ENCODE results near the gene SAMD4A.

The SAMD4A gene

DNA sequence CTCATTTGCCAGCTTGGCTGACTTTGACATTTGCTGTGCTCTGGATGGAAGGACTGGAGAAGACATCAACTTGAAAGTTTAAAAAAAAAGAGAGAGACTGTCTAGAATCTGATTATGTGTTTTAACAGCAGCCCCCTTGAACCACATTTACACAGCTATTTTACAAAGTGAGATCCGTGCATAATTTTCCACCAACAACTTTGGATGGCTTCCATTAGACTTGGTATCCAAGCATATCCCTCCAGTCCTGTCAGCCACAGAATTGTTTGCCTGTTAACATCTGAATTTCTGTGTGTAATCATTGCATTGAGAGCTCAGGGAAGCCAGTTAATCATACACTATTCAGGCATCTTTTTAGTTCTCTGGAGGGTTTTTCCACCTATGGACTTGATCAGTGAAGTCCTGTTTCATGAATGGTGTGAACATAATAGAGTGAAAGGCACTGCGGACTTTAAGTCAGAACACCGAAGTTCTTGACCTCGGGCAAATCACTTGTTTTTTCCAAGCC lies 93.7 kb downstream of the SAMD4A start:
- no peak for DNase-seq (ENCODE audit: low read depth)

GRCh38 chr14:54662491-54663133 lies 95.7 kb downstream of the SAMD4A start:
- DNase-seq (ENCODE audit: low read depth), result no peak

DNA sequence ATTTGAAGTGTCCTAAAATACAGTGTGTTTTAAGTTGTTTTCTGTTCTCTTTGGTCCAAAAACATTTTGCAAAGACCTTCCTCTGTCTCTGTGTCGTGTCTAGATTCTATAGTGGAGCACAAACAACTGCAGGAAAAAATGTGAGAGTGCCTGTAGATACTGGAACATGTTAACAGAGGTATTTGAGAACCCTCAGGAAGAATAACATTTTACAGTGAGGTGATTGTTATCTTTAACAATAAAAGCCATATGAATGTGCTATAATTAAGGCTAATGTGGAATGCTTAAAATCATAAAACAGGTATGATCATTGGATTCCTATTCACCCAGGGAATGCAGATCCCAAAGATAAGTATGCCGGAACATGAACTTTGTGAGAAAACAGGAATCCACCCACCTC lies 98.0 kb downstream of the SAMD4A start:
- DNase-seq (ENCODE audit: low read depth), result no peak

- DNase-seq (ENCODE audit: low read depth), result no peak
Observed at GRCh38 chr14:54665946-54666345, 99.0 kb downstream of the SAMD4A start.

GRCh38 chr14:54667026-54667744 lies 100.3 kb downstream of the SAMD4A start:
- no peak for DNase-seq (ENCODE audit: low read depth)

- no peak for DNase-seq (ENCODE audit: low read depth)
Observed at GRCh38 chr14:54667764-54668163, 100.8 kb downstream of the SAMD4A start.

DNA sequence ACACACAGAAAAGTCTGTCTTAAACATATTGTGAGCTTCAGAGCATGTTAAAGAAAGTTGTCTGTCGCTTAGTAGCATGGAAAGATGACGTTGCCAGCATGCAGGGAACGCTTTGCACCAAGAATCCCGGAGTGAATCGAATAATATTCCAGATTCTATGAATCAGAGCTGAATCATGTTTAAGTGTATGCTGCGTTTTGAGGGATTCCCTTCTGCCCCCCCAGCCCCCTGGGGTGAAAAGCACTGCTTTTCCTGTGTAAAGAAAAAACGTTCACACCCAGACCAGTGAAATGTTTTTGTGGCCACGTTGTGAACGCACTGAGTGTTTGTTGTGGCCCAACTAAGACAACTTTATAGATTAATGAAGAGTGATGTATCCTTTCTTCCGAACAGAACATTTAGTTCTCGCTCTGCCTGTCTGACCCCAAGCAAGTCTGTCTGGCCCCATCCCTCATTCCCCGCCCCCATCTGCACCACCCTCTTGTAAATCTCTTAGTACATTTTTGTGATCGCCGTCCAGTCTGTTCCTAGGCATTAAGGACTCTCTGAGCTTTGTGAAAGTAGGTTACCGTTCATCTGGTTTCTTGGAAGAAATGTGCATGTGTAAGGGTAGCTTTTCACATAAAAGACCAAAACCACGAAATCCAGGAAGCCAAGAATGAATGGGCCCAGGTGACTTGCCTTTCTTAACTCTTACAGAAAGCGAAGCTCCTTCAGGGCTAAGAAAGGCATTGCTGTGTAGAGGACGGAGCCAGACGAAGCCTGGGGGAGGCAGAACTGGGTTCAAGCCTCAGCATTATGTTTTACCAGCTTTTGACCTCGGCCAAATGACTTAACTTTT lies 103.0 kb downstream of the SAMD4A start:
- no peak for DNase-seq (ENCODE audit: low read depth)

GRCh38 chr14:54671537-54671936 lies 104.6 kb downstream of the SAMD4A start:
- DNase-seq (ENCODE audit: low read depth), result no peak

- no peak for DNase-seq (ENCODE audit: low read depth)
Observed at GRCh38 chr14:54672181-54672580, 105.3 kb downstream of the SAMD4A start.

GRCh38 chr14:54672688-54673087 lies 105.8 kb downstream of the SAMD4A start:
- no peak for DNase-seq (ENCODE audit: low read depth)

DNA sequence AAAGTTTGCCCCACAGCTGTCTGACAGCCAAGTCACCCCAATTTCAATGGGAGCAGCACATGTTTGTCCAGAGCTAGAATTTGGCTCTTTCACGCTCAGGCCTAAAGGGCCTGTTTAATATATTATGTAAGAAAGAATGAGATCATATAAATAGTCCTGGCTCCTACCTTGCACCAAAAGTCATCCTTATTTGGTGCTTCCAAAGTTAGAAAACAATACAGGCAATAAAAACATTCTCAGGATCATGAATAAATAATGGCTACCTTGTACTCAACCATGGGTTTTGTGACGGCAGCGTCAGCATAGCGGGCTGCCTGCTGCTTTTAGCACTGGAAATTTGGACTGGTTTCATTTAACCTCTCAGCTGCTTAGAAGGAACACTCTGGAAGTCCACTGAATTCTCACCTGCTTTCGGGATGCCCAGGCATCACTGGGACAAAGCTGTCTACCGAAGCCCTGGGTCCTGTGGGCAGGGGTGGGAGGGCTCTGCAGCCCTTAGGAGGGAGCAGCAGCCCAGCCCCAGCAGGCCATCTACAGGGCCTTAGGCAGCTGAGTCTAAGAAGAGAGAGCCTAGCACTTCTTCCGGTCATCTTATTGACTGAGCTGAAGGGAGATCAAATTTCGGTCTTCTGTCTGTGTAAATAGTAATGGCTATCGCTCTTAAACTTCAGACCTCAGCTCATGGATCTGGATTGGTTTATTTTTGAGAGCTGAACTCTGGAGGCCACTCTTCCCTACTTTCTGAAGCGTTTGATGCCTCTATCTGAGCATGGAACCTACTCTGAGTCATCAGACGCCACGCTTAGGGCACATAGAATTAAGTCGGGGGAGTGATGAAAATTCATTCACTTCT lies 106.5 kb downstream of the SAMD4A start:
- DNase-seq (ENCODE audit: low read depth), result no peak

- DNase-seq (ENCODE audit: low read depth), result no peak
Observed at GRCh38 chr14:54674046-54674741, 107.3 kb downstream of the SAMD4A start.

DNA sequence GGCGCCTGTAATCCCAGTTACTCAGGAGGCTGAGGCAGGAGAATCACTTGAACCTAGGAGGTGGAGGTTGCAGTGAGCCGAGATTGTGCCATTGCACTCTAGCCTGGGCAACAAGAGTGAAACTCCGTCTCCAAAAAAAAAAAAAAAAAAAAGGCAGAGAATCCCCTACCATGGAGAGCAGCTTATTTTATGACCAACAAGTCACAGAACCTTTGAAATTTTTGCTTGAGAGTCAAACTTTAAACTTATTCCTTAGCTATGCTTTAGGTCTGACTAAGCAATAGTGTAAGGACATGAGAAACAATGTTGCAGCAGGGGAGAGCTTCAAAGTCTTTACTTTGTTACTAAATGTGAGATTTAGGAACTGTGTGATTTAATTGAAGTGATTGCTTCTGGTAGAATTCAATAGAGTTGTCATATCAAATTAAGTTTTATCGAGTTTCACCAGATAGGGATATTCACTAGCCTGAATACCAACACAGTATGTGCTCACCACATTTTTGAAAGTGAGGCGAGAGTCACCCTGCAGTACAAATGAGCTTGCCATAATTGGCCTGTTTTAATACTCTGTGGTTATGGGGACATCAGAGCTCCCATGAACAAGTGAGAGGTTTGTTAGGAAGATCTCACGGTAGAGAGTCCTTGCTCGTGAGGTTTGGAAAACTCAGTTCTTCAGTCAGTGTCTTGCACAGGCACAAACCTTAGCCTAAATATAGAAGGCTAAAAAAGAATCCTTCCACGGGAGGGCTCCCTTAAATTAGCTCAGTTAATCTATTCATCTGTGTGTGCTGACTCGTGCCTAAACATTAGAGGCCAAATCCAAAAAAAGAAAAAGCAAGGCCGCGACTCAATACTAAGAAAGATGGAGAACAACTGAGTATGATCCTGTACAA lies 108.6 kb downstream of the SAMD4A start:
- no peak for DNase-seq (ENCODE audit: low read depth)

- no peak for DNase-seq (ENCODE audit: low read depth)
Observed at GRCh38 chr14:54676812-54677708, 110.1 kb downstream of the SAMD4A start.

DNA sequence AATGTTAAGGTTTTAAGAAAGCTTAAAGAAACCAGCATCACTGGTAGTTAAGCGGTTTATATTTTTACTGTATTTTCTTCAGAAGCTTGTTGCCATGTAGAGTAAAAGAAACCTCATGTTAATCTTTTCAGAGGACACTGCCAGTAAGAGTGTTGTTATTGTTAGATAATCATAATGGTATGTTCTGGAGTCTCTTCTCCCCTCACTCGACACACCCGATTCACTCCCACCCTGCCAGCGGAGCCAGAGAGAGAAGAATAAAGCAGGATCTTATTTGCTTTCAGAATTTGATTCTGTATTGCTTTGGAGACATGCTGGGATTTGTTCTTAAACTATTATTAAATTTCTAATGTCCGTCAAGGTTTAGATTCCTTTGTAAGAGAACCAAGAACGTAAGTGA lies 113.7 kb downstream of the SAMD4A start:
- DNase-seq (ENCODE audit: low read depth), result no peak

GRCh38 chr14:54681811-54682261 lies 114.9 kb downstream of the SAMD4A start:
- DNase-seq (ENCODE audit: low read depth), result no peak

DNA sequence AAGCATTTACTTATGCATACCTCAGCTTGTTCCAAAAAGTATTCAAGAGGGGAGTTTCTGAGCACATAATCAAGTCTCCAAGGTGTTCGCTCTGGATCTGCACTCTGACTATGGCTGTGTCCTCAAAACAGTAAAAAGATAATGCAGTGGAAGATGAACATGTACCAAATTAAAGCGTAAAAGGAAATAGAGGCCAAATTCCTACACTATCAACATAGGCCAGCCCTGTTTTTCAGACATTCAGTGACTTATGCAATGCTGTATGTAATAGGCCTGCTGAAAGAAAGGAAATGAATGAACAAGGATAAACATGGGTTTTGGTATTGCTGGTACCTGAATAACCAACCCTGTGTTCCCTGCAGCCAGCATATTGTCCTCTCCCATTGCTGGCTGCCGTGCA lies 115.7 kb downstream of the SAMD4A start:
- no peak for DNase-seq (ENCODE audit: low read depth)

GRCh38 chr14:54683882-54684794 lies 117.2 kb downstream of the SAMD4A start:
- DNase-seq (ENCODE audit: low read depth), result no peak
